GOT3 (cell line): Measurements from ENCODE around the gene GPR87.

ENCODE experiments used
- DNase-seq: peaks from one replicate; lab custom pipeline; 2025; ENCODE audit warnings: mixed read lengths; lab: John Stamatoyannopoulos, UW

The GPR87 gene

DNA sequence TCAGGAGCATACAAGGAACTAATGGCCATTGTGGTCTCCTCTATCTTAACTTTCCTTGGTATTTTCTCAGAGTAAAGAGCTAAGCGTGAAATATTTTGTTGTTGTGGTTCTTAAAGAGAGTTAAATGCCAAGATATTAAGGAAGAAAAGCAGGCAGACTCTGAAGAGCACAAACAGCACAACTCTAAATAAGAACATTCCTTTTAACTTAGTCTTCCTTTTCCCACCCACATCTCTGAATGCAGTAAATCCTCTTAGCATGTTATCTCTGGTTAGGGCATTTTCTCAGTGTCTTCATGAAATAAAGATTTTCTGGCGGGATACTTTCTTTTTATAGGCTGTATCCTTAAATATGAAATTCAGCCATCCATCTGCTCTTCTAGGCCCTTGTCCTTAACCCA, 1.5 kb downstream of the GPR87 start:
- no peak for DNase-seq

DNA sequence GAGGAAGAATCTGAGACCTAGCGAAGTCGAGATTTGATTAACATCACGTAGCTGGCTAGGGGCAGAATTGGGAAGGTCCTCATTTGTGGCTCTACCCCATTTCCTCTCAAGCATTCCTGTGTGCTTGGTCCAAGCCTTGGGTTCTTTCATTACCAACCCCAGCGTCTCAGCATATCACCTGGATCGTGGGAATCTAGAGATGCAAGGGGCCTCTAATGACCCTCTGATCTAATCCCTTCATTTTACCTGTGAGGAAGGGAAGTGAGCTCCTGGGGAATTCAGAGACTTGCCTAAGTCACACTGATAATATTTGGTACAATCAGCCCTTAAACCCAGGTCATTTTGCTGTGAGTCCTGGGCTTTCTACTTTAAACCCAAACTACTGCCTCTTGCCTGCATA, 2.0 kb downstream of the GPR87 start:
- DNase-seq = no peak

DNA sequence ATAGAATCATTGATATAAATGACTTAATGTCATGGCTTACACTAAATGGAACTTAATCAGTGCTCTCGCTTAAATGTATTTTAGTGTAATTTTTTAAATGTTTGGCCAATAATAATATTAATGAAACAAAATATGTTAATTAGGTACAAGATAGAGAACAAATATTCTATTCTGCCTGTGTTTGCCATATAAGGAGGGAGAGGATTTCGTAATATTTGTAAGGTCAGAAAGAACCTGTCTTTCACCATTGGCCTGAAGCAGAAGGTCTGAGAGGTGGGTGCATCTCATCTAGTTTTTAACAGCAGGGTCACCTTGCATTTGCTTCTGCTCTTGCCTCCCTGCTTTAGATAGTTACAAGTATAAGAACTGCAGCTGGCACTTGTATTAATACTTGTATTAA, 2.5 kb downstream of the GPR87 start:
- DNase-seq = no peak

DNA sequence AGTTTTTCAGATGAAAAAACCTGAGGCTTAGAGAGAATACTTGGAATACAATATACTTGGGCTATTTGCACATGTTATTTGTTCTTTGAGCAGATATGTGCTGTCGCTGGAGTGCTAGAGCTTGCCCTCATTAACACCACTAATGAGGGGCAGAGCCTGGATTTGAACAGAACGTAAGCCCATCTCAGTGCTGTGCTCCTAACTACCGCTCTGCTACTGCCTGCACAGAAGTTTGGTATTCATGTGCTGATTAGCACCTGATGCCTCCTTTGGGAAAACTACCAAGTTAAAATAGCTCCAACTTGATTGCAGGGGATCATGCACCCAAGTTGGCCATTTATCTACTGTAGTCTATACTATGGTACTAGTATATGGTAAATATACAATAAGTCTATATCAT, 3.6 kb downstream of the GPR87 start:
- no peak for DNase-seq

DNA sequence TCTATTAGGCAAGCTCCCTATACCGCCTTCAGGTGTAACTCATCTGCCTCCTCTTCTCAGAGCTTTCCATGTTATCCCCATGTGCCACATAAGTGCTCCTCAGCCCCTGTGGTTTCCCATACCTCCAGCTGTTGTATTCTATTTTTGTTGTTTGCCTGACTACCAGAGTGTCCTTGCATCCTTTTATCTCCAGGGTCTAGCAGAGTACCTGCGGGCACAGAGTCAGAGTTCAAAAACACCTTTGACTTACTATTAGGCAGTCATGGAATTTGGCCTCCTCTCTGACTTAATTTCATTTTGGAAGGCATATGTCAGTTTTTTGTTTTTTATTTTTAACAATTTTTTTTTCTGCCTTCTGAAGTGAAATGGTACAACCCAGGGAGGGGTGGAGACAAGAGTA, 7.1 kb downstream of the GPR87 start:
- no peak for DNase-seq

DNA sequence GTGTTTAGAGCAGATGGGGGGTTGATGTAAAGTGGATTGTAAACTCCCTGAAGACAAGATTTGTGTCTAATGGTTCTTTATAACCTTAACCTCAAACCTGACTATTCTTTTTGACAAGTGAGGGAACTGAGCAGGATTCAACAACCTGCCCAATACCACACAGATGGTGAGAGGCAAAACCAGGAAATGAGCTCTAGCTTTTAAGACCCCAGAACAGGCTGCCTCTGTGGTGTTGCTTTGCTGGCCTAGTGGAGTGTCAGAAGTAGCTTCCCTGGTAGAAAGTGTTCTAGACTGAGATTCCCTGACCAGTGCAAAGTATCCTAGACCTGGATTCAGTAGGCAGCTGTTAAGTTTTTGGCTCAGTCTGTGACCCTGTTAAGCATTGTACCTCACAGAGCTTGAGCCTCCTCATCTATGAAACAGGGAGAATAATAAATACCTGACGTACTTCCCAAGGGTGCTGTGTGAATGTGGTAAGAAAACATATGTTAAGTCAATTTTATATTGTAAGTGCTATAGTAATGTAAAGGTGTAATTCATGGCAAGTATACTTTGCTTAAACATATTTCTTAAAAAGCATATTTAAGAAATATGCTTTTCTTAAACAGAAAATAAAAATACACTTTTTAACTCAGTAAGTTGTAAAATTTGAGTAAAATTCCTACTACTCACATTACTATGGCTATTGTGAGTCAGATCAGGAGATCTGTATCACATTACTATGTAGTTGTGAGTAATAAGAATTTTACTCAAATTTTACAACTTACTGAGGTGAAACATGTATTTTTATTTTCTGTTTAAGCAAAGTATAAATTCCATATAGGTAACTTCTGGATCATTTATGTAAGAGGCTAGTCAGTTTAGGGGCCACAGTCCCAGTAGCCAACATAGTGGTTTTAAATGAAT, 8.8 kb downstream of the GPR87 start:
- no peak for DNase-seq

DNA sequence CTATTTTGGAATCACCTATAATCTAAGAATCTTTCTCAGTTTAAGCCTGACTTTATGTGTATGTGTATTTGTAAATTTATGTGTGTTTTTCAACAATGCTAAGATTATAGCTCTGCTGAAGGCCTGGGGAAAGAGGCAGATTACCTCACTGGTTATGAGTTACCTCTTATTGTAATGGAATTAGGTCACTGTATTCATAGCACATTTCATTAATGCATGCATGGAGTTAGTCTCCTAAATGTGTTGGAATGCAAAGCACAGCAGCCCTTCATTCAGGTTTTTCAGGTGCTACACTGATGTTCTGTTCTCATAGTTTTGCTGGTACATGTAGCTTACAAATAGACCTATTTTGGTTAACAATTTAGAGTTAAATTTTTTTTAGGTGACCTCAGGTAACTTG, 9.5 kb downstream of the GPR87 start:
- no peak for DNase-seq

DNA sequence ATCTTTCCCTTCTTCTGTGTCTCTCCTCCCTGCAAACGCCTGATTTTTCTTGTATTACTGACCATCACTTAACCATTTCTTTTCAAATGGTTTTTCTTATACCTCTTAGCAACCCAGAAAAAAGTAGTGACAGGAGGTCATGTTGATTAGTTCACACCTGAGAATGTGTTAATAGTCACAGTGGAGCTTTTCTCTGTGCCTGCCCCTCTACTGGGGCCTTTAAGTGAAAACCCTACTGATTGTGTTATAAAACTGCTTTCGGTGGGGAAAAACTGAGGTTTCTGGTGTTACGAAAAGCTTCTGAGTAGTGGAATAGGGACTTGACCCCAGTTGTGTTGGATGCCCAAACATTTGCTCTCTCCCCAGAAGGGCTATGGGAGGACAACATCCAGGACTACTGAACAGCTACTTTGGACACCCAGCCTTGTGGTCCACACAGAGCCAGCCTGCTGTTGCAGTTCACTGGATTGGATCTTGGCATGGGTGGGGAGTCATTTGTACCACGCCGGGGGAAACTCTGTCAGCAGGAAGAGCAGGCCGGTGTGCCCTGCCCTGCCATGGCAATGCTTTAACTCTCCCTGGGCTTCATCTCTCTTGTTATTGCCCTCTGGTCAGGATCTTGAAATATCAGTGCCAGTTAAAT, 10.3 kb downstream of the GPR87 start:
- DNase-seq = no peak

DNA sequence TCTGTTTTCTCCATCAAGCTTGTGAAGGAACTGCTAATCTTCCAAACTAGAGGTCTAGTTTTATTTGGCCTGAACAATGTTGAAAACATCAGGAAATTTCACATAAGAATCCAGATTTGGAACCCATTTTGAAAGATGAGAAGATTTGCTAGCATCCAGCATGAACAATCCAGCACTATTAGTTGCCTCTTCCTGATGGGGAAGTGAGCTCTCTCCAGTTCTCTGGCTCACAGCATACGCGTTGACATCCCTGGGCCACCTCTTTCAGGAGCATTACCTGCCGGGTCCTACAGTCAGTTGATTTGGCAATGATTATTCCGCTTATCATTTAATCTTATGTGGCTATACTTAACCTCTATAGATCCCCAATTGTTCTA, 10.9 kb downstream of the GPR87 start:
- no peak for DNase-seq

DNA sequence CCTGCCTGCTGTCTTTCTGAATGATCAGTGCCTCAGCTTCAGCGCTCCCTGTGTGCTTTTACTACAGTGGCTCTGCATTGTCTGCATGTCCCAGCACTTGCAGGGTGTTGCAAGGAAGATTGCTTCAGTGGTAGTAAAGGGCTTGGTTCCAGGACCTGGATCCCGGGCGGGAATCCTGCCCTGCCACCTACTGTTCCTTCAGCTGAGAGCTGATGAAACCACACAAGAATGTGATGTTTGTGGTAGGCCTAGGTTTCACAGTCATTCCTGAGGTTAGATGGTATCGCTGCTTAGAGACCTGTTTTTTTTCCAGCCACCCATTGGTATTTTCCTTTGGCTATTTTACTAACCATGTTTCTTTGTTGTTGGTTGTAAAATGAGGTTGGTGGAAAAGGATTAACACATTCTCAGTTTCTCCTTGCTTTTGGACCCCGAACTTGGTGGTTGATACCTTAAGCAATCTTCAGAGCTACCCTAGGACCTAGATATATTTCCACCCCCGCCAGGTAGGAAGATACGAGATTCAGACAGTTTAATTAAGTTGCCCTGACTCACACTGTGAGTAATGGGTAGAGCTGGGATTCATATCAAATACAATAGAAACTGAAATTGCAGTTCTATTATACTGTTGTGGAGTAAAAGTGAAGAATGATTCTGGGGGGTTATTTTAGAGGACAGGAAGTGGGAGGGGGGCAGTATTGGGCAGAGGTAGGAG, 11.4 kb downstream of the GPR87 start:
- DNase-seq = peak; percentile 82

DNA sequence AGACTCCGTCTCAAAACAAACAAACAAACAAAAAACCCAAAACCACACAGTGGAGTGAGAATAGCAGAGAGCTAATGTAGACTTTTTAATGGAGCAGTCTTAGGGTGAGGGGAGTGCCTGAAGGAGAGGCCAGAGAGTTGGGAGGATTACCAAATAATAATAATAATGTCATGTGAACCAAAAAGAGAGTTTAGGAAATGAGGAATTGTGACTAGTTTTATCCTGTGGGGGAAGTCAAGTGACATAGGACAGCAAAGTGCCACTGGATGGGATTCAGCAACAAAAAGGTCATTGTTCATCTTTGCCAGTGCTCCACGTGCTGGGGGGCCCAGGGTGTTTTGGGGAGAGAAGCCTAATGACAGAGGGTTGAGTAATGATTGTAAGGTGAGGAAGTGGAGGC, 12.9 kb downstream of the GPR87 start:
- DNase-seq = no peak

DNA sequence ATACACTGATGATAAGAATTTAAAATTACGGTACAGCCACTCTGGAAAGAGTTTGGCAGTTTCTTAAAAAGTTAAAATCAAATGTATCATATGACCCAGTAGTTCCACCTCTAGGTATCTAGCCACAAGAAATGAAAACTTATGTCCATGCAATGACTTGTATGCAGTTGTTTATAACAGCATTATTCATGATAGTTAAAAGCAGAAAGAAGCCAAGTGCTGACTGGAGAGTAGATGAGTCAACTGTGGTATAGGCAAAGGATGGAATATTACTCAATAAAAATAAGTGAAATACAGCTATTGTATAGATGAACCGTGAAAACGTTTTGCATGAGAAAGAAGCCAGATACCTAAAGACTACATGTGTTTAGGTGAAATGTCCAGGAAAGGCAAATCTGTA, 14.8 kb downstream of the GPR87 start:
- no peak for DNase-seq

DNA sequence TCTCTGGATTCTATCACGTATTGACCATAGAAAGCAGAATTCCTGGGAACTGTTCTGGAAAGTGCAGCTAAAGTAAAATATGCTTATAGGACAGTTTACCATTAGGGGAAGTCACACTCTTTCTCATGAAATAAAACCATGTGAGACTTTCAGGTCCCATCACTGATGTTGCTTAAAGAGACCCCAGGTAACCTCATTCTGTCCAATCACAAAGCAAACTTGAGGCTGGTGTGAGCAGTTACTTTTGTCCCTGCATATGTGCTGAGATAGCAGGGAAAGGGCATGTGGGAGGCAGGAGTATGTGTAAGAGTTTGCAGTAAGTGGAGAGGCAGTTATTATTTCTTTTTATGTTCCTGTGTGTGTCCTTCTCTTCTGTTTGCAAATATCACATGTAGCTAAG, 16.1 kb downstream of the GPR87 start:
- no peak for DNase-seq

DNA sequence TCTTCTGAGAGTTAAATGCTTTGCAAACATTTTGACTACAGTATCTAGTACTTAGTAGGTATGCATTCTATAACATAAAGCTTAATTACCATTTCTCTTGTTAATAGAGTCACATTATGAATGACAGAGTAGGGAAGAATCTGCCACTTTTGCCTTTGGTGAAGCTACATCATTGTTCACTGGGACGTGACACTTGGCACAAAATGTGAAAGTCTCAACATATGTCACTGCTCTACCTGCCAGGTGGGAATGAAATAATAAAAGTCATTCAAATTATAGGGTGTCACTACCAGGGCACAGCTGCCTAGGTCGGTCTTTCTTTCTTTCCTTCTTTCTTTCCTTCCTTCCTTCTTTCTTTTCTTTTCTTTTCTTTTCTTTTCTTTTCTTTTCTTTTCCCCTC, 17.6 kb downstream of the GPR87 start:
- no peak for DNase-seq

DNA sequence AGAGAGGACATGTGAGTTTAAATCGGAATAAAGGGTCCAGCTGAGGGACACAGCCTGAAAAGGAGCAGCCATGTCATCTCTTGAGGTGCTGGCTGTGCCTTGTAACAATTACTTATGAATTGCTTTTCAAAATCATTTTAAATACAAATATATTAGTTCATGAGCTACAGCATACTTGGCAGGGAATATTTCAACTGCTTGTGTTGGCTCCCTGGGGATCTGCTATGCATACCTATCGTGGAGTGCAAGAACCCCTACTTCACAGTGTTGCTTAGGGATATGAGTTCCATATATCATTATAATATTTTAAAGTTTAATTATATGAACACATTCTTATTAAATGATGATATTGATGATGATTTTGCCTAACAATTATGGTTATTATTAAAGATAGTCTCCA, 19.2 kb downstream of the GPR87 start:
- DNase-seq = no peak

DNA sequence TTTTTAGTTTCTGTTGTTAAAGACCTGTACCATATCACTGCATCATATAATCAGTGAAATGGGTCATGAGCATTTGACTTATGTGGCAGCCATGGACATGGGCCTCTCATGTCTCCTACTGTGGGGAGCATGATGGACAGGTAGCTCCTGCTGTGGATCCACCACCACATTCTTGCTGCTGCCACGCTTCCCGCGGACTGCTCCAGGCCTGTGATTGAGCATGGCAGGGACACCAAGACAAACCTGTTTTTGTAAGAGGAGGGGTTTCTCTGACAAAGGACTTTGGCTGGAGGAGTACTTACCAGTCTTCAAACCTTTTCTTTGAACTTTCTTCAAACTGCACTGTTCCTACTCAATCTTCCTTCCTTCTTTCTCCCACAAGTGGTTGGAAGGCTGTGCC, 20.4 kb downstream of the GPR87 start:
- DNase-seq = no peak

DNA sequence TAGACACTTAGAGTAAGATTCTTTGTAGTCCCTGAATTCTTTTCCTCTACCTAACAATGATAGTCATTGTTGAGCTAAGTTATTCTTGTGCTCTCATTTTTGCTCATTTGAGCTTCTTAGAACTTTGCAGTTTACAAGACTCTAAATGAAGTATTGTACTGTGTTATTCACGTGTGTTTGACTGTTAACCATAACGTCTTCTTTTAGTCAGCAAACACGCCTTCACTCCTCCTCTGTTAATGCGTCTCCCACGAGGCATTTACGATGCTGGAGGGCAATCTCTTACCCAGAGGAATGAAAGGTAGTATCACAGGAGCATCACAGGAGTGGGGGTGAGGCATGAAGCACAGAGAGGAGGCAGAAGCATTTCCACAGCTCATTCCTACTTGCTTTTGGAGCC, 23.5 kb downstream of the GPR87 start:
- DNase-seq = no peak

DNA sequence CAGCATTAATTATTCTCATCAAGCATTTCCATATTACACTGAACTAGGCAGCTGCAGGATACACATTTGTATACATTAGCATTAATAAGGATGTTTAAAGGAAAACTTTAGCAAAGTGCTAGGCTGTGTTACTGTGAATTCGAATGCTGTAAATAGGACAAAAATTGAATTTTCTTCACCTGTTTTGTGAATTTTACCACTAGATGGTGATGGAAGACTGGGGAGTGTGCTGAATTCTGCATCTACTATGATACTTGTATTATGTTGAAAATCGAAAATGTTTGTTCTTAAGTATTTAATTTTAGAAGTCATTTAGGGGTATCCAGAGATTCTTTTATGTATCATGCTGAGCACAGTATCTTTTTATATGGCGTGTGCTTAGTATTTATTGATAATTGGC, 25.9 kb downstream of the GPR87 start:
- DNase-seq = no peak

DNA sequence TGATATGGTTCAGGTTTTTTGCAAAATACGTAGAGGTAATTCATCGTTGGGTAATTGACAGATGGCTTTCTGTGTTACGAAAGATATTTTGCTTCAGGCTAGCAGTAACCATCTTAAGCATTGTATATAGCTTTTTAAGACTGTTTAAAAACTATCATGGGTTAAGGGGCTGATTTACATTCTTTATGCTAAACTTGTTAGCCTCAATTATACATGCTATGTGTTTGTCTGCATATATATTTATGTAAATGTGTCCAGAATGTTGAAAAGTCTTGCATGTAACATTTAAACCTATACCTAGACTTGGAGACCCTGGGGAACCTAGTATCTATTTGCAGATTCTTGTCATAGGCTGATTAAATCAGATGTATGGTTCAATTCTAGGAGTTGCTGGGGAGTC, 27.2 kb downstream of the GPR87 start:
- no peak for DNase-seq

DNA sequence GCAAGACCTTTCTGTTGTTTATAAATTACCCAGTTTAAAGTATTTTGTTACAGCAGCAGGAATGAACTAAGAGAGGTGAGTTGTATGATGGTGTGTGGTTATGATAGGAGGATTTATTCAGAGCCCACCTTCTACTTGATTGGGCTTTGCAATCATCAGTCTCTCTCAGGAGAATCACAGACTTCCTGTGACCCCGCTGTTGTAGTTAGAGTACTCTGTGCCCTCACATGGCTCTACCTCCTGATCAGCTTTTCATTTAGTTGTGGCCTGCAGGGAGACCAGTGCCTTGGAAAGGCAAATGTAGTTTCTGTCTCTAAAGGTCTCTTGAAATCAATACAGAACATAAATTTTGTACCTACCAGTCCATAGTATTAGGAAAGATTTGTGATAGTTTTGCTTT, 30.7 kb downstream of the GPR87 start:
- DNase-seq = no peak

DNA sequence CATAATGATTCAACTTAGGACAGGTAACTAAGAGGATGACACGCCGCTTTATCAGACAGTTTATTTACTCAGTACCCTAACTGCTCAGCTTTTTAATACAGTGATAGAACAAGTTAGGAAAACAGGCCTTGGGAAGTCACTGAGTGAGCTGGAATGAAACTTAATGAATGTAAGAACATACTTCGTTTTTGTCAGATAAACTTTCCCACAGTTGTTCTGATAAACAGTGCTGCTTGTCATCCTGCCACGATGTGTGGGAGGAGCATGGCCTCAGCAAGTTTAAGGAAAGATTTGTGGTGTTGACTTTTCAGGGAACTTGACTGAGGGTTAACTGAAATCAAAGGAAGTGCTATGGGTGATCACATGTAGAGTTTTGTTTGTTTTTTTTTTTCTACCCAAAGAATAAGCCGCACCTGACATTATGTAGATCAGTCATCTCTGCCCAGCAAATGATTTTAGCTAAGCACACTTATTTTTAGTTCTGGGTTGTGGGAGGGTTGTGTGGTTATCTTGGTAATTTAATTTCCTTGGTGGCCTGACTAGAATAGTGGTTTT, 32.6 kb downstream of the GPR87 start:
- no peak for DNase-seq

DNA sequence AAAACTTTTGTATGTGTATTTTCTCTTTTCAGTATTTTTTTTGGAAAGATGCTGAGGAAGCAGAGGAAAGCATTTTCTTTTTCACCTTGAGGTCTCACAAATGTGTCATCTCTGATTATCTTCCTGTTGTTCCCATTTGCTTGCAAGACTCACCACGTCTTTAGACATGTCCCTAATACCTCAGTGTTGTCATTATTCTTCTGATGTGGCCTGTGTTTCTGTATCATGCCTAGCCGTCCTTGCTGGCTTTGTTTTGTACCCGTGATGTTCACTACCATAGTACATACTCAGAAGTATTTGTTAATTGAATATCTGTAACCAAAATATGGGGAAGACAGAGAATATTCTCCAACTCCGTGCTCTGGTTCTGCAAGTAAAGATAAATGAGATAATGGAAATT, 33.2 kb downstream of the GPR87 start:
- DNase-seq = no peak

DNA sequence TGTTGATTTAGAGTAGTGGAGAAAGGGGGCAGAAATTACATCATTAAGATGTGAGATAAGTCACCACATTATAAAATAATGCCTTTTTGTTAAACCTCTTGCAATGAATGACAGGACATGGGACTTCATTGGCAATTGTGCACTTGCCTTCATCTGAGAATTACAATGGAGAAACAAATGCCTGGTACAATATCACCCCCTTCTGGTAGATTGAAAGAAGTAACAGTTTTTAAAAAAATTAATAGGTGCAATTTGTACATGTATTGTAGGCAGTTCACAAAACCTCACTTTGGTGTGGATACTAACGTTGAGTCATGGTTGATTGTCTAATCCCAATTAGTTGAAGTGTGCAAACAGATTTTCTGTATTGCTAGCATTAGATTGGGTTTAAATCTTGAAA, 33.7 kb downstream of the GPR87 start:
- no peak for DNase-seq
